ENCODE measurements around the gene ZNF460. TPM values are rescaled to one million over a fixed set of nuclear protein-coding genes. Genes with fewer than 3 reads are reported as not detected.

The ZNF460 gene
- total and polyA plus RNA-seq, 2 donors (not counting 1 experiment from before 2014, with no cell fraction given) = 8.4 to 90.5 TPM

- POLR2A ChIA-PET = no interaction called here
- Histone ChIP-seq H3K4me2 (replicated peaks; ENCODE audit: low read depth, low read length, poor library complexity, severe bottlenecking) (no peak overlapping the region), H3K9ac (ENCODE audit: low read length) (no peak overlapping the region), H3K27ac (ENCODE audit: low read length in 2 of 2) (no peak overlapping the region), H2AFZ (ENCODE audit: insufficient read depth, low read depth, low read length, poor library complexity, severe bottlenecking) (no peak overlapping the region), H4K20me1 (ENCODE audit: control insufficient read depth, insufficient read depth, low read length, poor library complexity, severe bottlenecking) (no peaks in the 10 kb centered on the region), H3K79me2 (ENCODE audit: control insufficient read depth, insufficient read depth, low read length) (no peaks in the 10 kb centered on the region), H3K9me3 (ENCODE audit: control extremely low read depth in 1 of 3, control insufficient read depth in 2 of 3, insufficient read depth in 1 of 3, low read length in 2 of 3) (peaks cover 1 to 22% (median 1%) of the 10 kb centered on the region in 3 donors), H3K4me1 (ENCODE audit: control insufficient read depth in 2 of 2, insufficient read depth in 2 of 2, low read length in 2 of 2) (no peaks in the 10 kb centered on the region), H3K36me3 (replicated peaks in 1 of 2; ENCODE audit: control extremely low read depth in 1 of 2, control insufficient read depth in 1 of 2, extremely low read depth in 1 of 2, insufficient read depth in 2 of 2, low read length in 1 of 2) (peaks cover 1 to 2% of the 10 kb centered on the region in 2 experiments), H3K27me3 (replicated peaks in 1 of 4; ENCODE audit: control extremely low read depth in 1 of 4, control insufficient read depth in 3 of 4, insufficient read depth in 4 of 4, low read length in 3 of 4) (no peaks in the 10 kb centered on the region), H3K4me3 (ENCODE audit: control extremely low read depth in 1 of 5, extremely low read depth in 1 of 5, insufficient read depth in 1 of 5, low read depth in 2 of 5, low read length in 4 of 5) (no peak overlapping the region)
- ATAC-seq (ENCODE audit: low read depth) (no peak), DNase-seq (no peak)
- no peaks in the 10 kb centered on the region for H3K9me3 Mint-ChIP-seq (ENCODE audit: insufficient read depth)
- intact Hi-C loops (cut with micrococcal nuclease) = no loop called here
- no peak overlapping the region for H3K4me3 Mint-ChIP-seq
- H3K4me1 Mint-ChIP-seq = no peaks in the 10 kb centered on the region
- H3K27me3 Mint-ChIP-seq = no peaks in the 10 kb centered on the region
- WGBS (ENCODE audit: insufficient coverage) = 94% methylated on average over 4 of the region's 4 CpGs
- H3K27ac Mint-ChIP-seq = no peak overlapping the region
- TF ChIP-seq CTCF (IDR thresholded peaks at IDR 0.05) (no peak), EZH2 (IDR thresholded peaks at IDR 0.05; ENCODE audit: borderline replicate concordance, insufficient read depth, low read depth, low read length, poor library complexity, severe bottlenecking) (no peak)
- CTCF ChIA-PET = no interaction called here
These were observed 53.9 kb downstream of the ZNF460 start for GRCh38 chr19:57334191-57334590.

GRCh38 chr19:57338877-57339276 is 58.6 kb downstream of the ZNF460 start:
- no peaks in the 10 kb centered on the region for H3K27me3 ChIP-seq (replicated peaks in 1 of 4; ENCODE audit: control extremely low read depth in 1 of 4, control insufficient read depth in 3 of 4, insufficient read depth in 4 of 4, low read length in 3 of 4)
- 73% methylated on average over 3 of the region's 3 CpGs for WGBS (ENCODE audit: insufficient coverage)
- no peak overlapping the region for H3K9ac ChIP-seq (ENCODE audit: low read length)
- TF ChIP-seq EZH2 (IDR thresholded peaks at IDR 0.05; ENCODE audit: borderline replicate concordance, insufficient read depth, low read depth, low read length, poor library complexity, severe bottlenecking) (no peak), CTCF (IDR thresholded peaks at IDR 0.05) (no peak)
- no peaks in the 10 kb centered on the region for H3K9me3 Mint-ChIP-seq (ENCODE audit: insufficient read depth)
- H3K4me3 ChIP-seq (ENCODE audit: control extremely low read depth in 1 of 5, extremely low read depth in 1 of 5, insufficient read depth in 1 of 5, low read depth in 2 of 5, low read length in 4 of 5) = no peak overlapping the region
- no peaks in the 10 kb centered on the region for H3K4me1 Mint-ChIP-seq
- no peaks in the 10 kb centered on the region for H3K79me2 ChIP-seq (ENCODE audit: control insufficient read depth, insufficient read depth, low read length)
- intact Hi-C loops (cut with micrococcal nuclease) = no loop called here
- no peak overlapping the region for H3K27ac ChIP-seq (ENCODE audit: low read length in 2 of 2)
- H3K27me3 Mint-ChIP-seq = no peaks in the 10 kb centered on the region
- DNase-seq (no peak), ATAC-seq (ENCODE audit: low read depth) (no peak)
- no peaks in the 10 kb centered on the region for H3K4me1 ChIP-seq (ENCODE audit: control insufficient read depth in 2 of 2, insufficient read depth in 2 of 2, low read length in 2 of 2)
- no peak overlapping the region for H3K4me2 ChIP-seq (replicated peaks; ENCODE audit: low read depth, low read length, poor library complexity, severe bottlenecking)
- no peak overlapping the region for H3K27ac Mint-ChIP-seq
- CTCF ChIA-PET = no interaction called here
- POLR2A ChIA-PET = no interaction called here
- no peak overlapping the region for H2AFZ ChIP-seq (ENCODE audit: insufficient read depth, low read depth, low read length, poor library complexity, severe bottlenecking)
- no peaks in the 10 kb centered on the region for H4K20me1 ChIP-seq (ENCODE audit: control insufficient read depth, insufficient read depth, low read length, poor library complexity, severe bottlenecking)
- H3K4me3 Mint-ChIP-seq = no peak overlapping the region
- no peaks in the 10 kb centered on the region for H3K9me3 ChIP-seq (ENCODE audit: control extremely low read depth in 1 of 3, control insufficient read depth in 2 of 3, insufficient read depth in 1 of 3, low read length in 2 of 3)
- no peaks in the 10 kb centered on the region for H3K36me3 ChIP-seq (replicated peaks in 1 of 2; ENCODE audit: control extremely low read depth in 1 of 2, control insufficient read depth in 1 of 2, extremely low read depth in 1 of 2, insufficient read depth in 2 of 2, low read length in 1 of 2)
